Fibroblast of villous mesenchyme (primary cell): Measurements from ENCODE around the gene HSPA8. TPM values are rescaled to one million over a fixed set of nuclear protein-coding genes. Genes with fewer than 3 reads are reported as not detected.
A peak's percentile ranks its signal among the peaks of the same experiment; 100 is the strongest.

ENCODE experiments used
- DNase-seq: peaks from one replicate; pipeline ENCODE4 v3.0.0-alpha.2; 2010; ENCODE audit warnings: low read depth
- H3K4me3 ChIP-seq: 2 replicates; pipeline ENCODE4 v1.5.1; 2011; ENCODE audit warnings: low read depth, mild to moderate bottlenecking, low read length
- CTCF ChIP-seq: IDR thresholded peaks from 2 replicates; pipeline ENCODE4 v1.5.1; 2012; ENCODE audit warnings: low read depth, mild to moderate bottlenecking, low read length; ENCODE audit not compliant: insufficient read depth
- total RNA-seq: library from RNA; depleted of rRNA; stranded (reverse); fragments of >200 nt; gene quantifications from 2 replicates; pipeline ENCODE4 v1.2.3, GENCODE V29; 2012

Gene HSPA8
- total RNA-seq, 1 donor: 2,555 TPM

- DNase-seq: no peak
- no peak for TF ChIP-seq CTCF
- H3K4me3 ChIP-seq: no peak overlapping the region
Observed at GRCh38 chr11:123055191-123055901, 6.6 kb downstream of the HSPA8 start.

GRCh38 chr11:123054301-123055065 lies 7.5 kb downstream of the HSPA8 start:
- peak; percentile 72 for DNase-seq
- no peak overlapping the region for H3K4me3 ChIP-seq

GRCh38 chr11:123052901-123053721 lies 8.8 kb downstream of the HSPA8 start:
- H3K4me3 ChIP-seq: no peak overlapping the region
- no peak for DNase-seq
- no peak for TF ChIP-seq CTCF

More at GRCh38 chr11:123054301-123055065, 7.5 kb downstream of the HSPA8 start:
- peak; percentile 67 for TF ChIP-seq CTCF

- no peak for DNase-seq
- TF ChIP-seq CTCF: no peak
- no peak overlapping the region for H3K4me3 ChIP-seq
Observed at GRCh38 chr11:123051634-123052033, 10.3 kb downstream of the HSPA8 start.

- TF ChIP-seq CTCF: no peak
- DNase-seq: no peak
- no peak overlapping the region for H3K4me3 ChIP-seq
Observed at GRCh38 chr11:123051146-123051545, 10.8 kb downstream of the HSPA8 start.

- H3K4me3 ChIP-seq: no peak overlapping the region
- no peak for DNase-seq
- no peak for TF ChIP-seq CTCF
Observed at GRCh38 chr11:123047947-123048293, 14.0 kb downstream of the HSPA8 start.
